HepG2 (cell line): Measurements from ENCODE around the gene SIGMAR1. TPM values are rescaled to one million over a fixed set of nuclear protein-coding genes. Genes with fewer than 3 reads are reported as not detected.
A peak's percentile ranks its signal among the peaks of the same experiment; 100 is the strongest.

ENCODE experiments used
- CHD2 ChIP-seq: IDR thresholded peaks from 2 replicates; pipeline ENCODE4 v1.6.1; 2011; ENCODE audit warnings: low read depth, low read length, improper control_type of control experiment
- E2F1 ChIP-seq: sonication (generic); formaldehyde crosslinking; IDR thresholded peaks from 2 replicates; pipeline ENCODE4 v1.5.0; 2020; ENCODE audit warnings: missing genetic modification reagents
- HNF1B ChIP-seq: sonication (generic); formaldehyde crosslinking; IDR thresholded peaks from 2 replicates; pipeline ENCODE4 v1.5.1; 2020; ENCODE audit warnings: mild to moderate bottlenecking, moderate library complexity, missing genetic modification reagents
- HOMEZ ChIP-seq: IDR thresholded peaks from 2 replicates; pipeline ENCODE4 v1.6.1; 2016; ENCODE audit warnings: low read depth
- JDP2 ChIP-seq: sonication (generic); formaldehyde crosslinking; IDR thresholded peaks from 2 replicates; pipeline ENCODE4 v1.8.1; 2022; ENCODE audit warnings: missing genetic modification reagents, borderline replicate concordance
- JUN ChIP-seq: sonication (generic); formaldehyde crosslinking; IDR thresholded peaks from 2 replicates; pipeline ENCODE4 v1.4.0; 2020; ENCODE audit warnings: mild to moderate bottlenecking, missing genetic modification reagents
- MTF2 ChIP-seq: sonication (generic); formaldehyde crosslinking; IDR thresholded peaks from 2 replicates; pipeline ENCODE4 v1.5.0; 2020; ENCODE audit warnings: missing genetic modification reagents, borderline replicate concordance
- NRL ChIP-seq: sonication (generic); formaldehyde crosslinking; IDR thresholded peaks from 2 replicates; pipeline ENCODE4 v1.5.0; 2020; ENCODE audit warnings: missing genetic modification reagents, mild to moderate bottlenecking, moderate library complexity, borderline replicate concordance
- SAFB2 ChIP-seq: sonication (generic); formaldehyde crosslinking; IDR thresholded peaks from 2 replicates; pipeline ENCODE4 v1.5.1; 2020; ENCODE audit warnings: missing genetic modification reagents, low read depth, mild to moderate bottlenecking, borderline replicate concordance
- SMARCC2 ChIP-seq: fragments of 450-650 bp; IDR thresholded peaks from 2 replicates; pipeline ENCODE4 v1.6.1; 2017; ENCODE audit warnings: antibody characterized with exemption, mild to moderate bottlenecking
- SNAI1 ChIP-seq: sonication (generic); formaldehyde crosslinking; IDR thresholded peaks from 2 replicates; pipeline ENCODE4 v1.5.0; 2020; ENCODE audit warnings: mild to moderate bottlenecking, missing genetic modification reagents, borderline replicate concordance
- SP2 ChIP-seq: sonication (generic); formaldehyde crosslinking; IDR thresholded peaks from 2 replicates; pipeline ENCODE4 v1.5.1; 2020; ENCODE audit warnings: mild to moderate bottlenecking, missing genetic modification reagents
- U2AF1 ChIP-seq: fragments of 200-400 bp; formaldehyde crosslinking; optimal IDR thresholded peaks from 2 replicates; pipeline ENCODE3; 2017; ENCODE audit warnings: mild to moderate bottlenecking, low read depth, low read length
- ZFP91 ChIP-seq: sonication (generic); formaldehyde crosslinking; IDR thresholded peaks from 2 replicates; pipeline ENCODE4 v1.9.0; 2022; ENCODE audit warnings: missing genetic modification reagents, mild to moderate bottlenecking, borderline replicate concordance
- ZNF142 ChIP-seq: sonication (generic); formaldehyde crosslinking; IDR thresholded peaks from 2 replicates; pipeline ENCODE4 v1.4.0; 2020; ENCODE audit warnings: missing genetic modification reagents
- ZNF556 ChIP-seq: sonication (generic); formaldehyde crosslinking; IDR thresholded peaks from 2 replicates; pipeline ENCODE4 v1.4.0; 2020; ENCODE audit warnings: mild to moderate bottlenecking, missing genetic modification reagents, borderline replicate concordance
- ZNF839 ChIP-seq: sonication (generic); formaldehyde crosslinking; IDR thresholded peaks from 2 replicates; pipeline ENCODE4 v1.4.0; 2020; ENCODE audit warnings: missing genetic modification reagents, mild to moderate bottlenecking, borderline replicate concordance
- ZSCAN21 ChIP-seq: sonication (generic); formaldehyde crosslinking; IDR thresholded peaks from 2 replicates; pipeline ENCODE4 v1.8.0; 2022; ENCODE audit warnings: mild to moderate bottlenecking, missing genetic modification reagents, moderate library complexity, borderline replicate concordance
- polyA plus RNA-seq, 8 experiments: library from polyadenylated mRNA; depleted of rRNA in 3 of 8; stranded (reverse) in 7 of 8; unstranded in 1 of 8; fragments of >200 nt; fragmentation: Illumina TruSeq in 4 of 8; extraction: Trizol in 4 of 8; gene quantifications; 2 replicates each; pipeline versions ENCODE4 v1.2.1 to v1.2.3, GENCODE V29; 2011 to 2016; ENCODE audit warnings: low read depth in 4 of 8, missing spikeins in 1 of 8, mixed read lengths in 1 of 8; ENCODE audit not compliant: insufficient read depth in 1 of 8
- total RNA-seq, 5 experiments: library from RNA; depleted of rRNA; stranded (reverse); fragments of >200 nt; fragmentation: Illumina TruSeq; extraction: Trizol; gene quantifications; 2 replicates each; pipeline ENCODE4 v1.2.3, GENCODE V29; 2016; ENCODE audit warnings: low read depth in 1 of 5

Gene SIGMAR1
- total and polyA plus RNA-seq, 2 of the 13 experiments (the other 11 are each of a cell fraction or from before 2014, with no cell fraction given): 38.9 to 60.8 TPM

GRCh38 chr9:34644766-34645314 is 7.3 kb upstream of the SIGMAR1 start (continued):
- no peak for TF ChIP-seq ZNF142 (CRISPR knock-in tag)
- TF ChIP-seq NRL: no peak
- TF ChIP-seq ZNF556 (CRISPR knock-in tag): peak; percentile 77; the same call in 1 of the 2 replicates
- TF ChIP-seq SNAI1 (CRISPR knock-in tag): no peak
- no peak for TF ChIP-seq U2AF1
- no peak for TF ChIP-seq SP2 (CRISPR knock-in tag)
- TF ChIP-seq SMARCC2: no peak
- no peak for TF ChIP-seq JDP2 (CRISPR knock-in tag)
- TF ChIP-seq E2F1: no peak
- 0 out of 2 replicates have a peak, but pooled peaks have one; percentile 35 for TF ChIP-seq JUN (CRISPR knock-in tag)
- TF ChIP-seq MTF2 (CRISPR knock-in tag): no peak
- TF ChIP-seq HOMEZ (CRISPR knock-in tag): no peak
- no peak for TF ChIP-seq ZNF839 (CRISPR knock-in tag)
- TF ChIP-seq CHD2: no peak
- TF ChIP-seq ZSCAN21 (CRISPR knock-in tag): no peak
- no peak for TF ChIP-seq SAFB2 (CRISPR knock-in tag)
- no peak for TF ChIP-seq ZFP91 (CRISPR knock-in tag)
- peak; percentile 55 for TF ChIP-seq HNF1B
